GM10266 (cell line): ENCODE results near the gene PWP2.
"Not testable (repeated sequence)": the region's sequence is repeated elsewhere in the genome, so short reads cannot be mapped to it uniquely, and the experiment has no call there.

Source experiments
- DNase-seq: peaks from one replicate; pipeline ENCODE4 v3.0.0; 2012; ENCODE audit errors: extremely low spot score
- CTCF ChIP-seq: IDR thresholded peaks from 2 replicates; pipeline ENCODE4 v1.5.1; 2012; ENCODE audit warnings: mild to moderate bottlenecking, low read depth; ENCODE audit not compliant: control insufficient read depth, insufficient read depth; ENCODE audit errors: missing control alignments

PWP2 gene

GRCh38 chr21:44138039-44138438 lies 30.8 kb downstream of the PWP2 start:
- peak; percentile 3 for TF ChIP-seq CTCF
- DNase-seq = not testable (repeated sequence)

GRCh38 chr21:44139787-44140551 lies 32.8 kb downstream of the PWP2 start:
- DNase-seq = not testable (repeated sequence)

GRCh38 chr21:44140552-44140932 lies 33.3 kb downstream of the PWP2 start:
- DNase-seq = not testable (repeated sequence)

GRCh38 chr21:44142470-44142869 lies 35.3 kb downstream of the PWP2 start:
- not testable (repeated sequence) for DNase-seq

GRCh38 chr21:44143380-44143779 lies 36.2 kb downstream of the PWP2 start:
- not testable (repeated sequence) for DNase-seq

GRCh38 chr21:44143996-44144395 lies 36.8 kb downstream of the PWP2 start:
- not testable (repeated sequence) for DNase-seq

GRCh38 chr21:44144784-44145602 lies 37.8 kb downstream of the PWP2 start:
- not testable (repeated sequence) for DNase-seq

- DNase-seq = not testable (repeated sequence)
These were observed 38.4 kb downstream of the PWP2 start for GRCh38 chr21:44145616-44146015.

- DNase-seq = not testable (repeated sequence)
These were observed 39.9 kb downstream of the PWP2 start for GRCh38 chr21:44147108-44147507.

GRCh38 chr21:44150255-44150654 lies 43.1 kb downstream of the PWP2 start:
- DNase-seq = not testable (repeated sequence)

GRCh38 chr21:44153214-44153888 lies 46.2 kb downstream of the PWP2 start:
- DNase-seq = not testable (repeated sequence)

- DNase-seq = not testable (repeated sequence)
These were observed 46.7 kb downstream of the PWP2 start for GRCh38 chr21:44153889-44154228.

- DNase-seq = not testable (repeated sequence)
These were observed 47.6 kb downstream of the PWP2 start for GRCh38 chr21:44154816-44155230.

- DNase-seq = not testable (repeated sequence)
These were observed 48.2 kb downstream of the PWP2 start for GRCh38 chr21:44155231-44155993.

- DNase-seq = not testable (repeated sequence)
These were observed 48.8 kb downstream of the PWP2 start for GRCh38 chr21:44155994-44156380.

- not testable (repeated sequence) for DNase-seq
These were observed 50.4 kb downstream of the PWP2 start for GRCh38 chr21:44157439-44158081.

- DNase-seq = not testable (repeated sequence)
These were observed 50.9 kb downstream of the PWP2 start for GRCh38 chr21:44158082-44158468.

- DNase-seq = not testable (repeated sequence)
These were observed 52.4 kb downstream of the PWP2 start for GRCh38 chr21:44159349-44160297.
